Calu3 (cell line): ENCODE measurements around the gene SND1. TPM values are rescaled to one million over a fixed set of nuclear protein-coding genes. Genes with fewer than 3 reads are reported as not detected.

ENCODE experiments used
- BruUV-seq: library from RNA; stranded (reverse); fragments of 400-500 nt; replicated peaks from 2 replicates; lab custom pipeline; 2021; lab: Mats Ljungman, UMichigan
- CTCF ChIA-PET: fragments of 300-600 bp; sonication (Branson Sonifier 250); formaldehyde crosslinking; loops from one replicate; lab custom pipeline; 2022; ENCODE audit warnings: antibody characterized with exemption; lab: Charles Lee
- DNase-seq: peaks from one replicate; pipeline ENCODE4 v3.0.0; 2022
- H3K27ac Mint-ChIP-seq: one replicate; pipeline ENCODE4 v1.8.0; 2022; ENCODE audit warnings: mixed read lengths; ENCODE audit not compliant: unreplicated experiment
- H3K27me3 Mint-ChIP-seq: one replicate; pipeline ENCODE4 v1.8.0; 2022; ENCODE audit warnings: mixed read lengths; ENCODE audit not compliant: unreplicated experiment
- H3K36me3 Mint-ChIP-seq: one replicate; pipeline ENCODE4 v1.8.0; 2022; ENCODE audit warnings: mild to moderate bottlenecking, moderate library complexity, mixed read lengths; ENCODE audit not compliant: insufficient read depth, unreplicated experiment
- H3K4me1 Mint-ChIP-seq: one replicate; pipeline ENCODE4 v1.8.0; 2022; ENCODE audit warnings: mild to moderate bottlenecking, low read depth, mixed read lengths; ENCODE audit not compliant: unreplicated experiment
- H3K4me3 Mint-ChIP-seq: one replicate; pipeline ENCODE4 v1.8.0; 2022; ENCODE audit warnings: mild to moderate bottlenecking, low read depth, moderate library complexity, mixed read lengths; ENCODE audit not compliant: unreplicated experiment
- H3K9me3 Mint-ChIP-seq: one replicate; pipeline ENCODE4 v1.8.0; 2022; ENCODE audit warnings: low read depth, mixed read lengths; ENCODE audit not compliant: unreplicated experiment
- intact Hi-C: fragments of 100-400 bp; cut with micrococcal nuclease; formaldehyde crosslinking; loops from one replicate; pipeline ENCODE4 v1.10.0; 2022; ENCODE audit not compliant: unreplicated experiment
- total RNA-seq: library from RNA; stranded (reverse); gene quantifications from 2 replicates; pipeline ENCODE4 v1.2.3, GENCODE V29; 2022
- TF ChIP-seq, protein P1 (sequence below): fragments of 200-600 bp; IDR thresholded peaks from one replicate; pipeline ENCODE4 v1.8.0; 2022; ENCODE audit warnings: antibody characterized with exemption; ENCODE audit not compliant: unreplicated experiment

Gene SND1
- total RNA-seq, 1 experiment from 2014 or later = 205 TPM

DNA sequence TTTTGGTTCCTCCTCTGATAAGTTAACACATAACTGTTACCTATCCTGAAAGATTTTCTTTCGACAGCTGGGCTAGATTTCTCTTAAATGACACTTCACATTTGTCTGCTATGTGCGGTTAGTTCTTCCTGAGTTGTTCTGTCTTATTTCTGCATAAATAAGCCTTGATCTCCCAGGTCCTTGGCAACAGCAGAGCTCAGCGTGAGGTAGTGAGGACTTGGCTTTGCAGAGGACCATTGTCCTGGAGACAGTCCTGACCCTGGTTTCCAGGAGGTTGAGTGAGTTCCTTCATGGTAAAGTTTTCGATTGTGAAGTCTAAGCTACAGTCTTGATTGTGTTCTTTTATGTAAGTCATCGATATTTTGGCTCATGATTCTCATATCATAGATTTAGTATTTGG lies 23.7 kb downstream of the SND1 start:
- TF ChIP-seq, protein P1, sequence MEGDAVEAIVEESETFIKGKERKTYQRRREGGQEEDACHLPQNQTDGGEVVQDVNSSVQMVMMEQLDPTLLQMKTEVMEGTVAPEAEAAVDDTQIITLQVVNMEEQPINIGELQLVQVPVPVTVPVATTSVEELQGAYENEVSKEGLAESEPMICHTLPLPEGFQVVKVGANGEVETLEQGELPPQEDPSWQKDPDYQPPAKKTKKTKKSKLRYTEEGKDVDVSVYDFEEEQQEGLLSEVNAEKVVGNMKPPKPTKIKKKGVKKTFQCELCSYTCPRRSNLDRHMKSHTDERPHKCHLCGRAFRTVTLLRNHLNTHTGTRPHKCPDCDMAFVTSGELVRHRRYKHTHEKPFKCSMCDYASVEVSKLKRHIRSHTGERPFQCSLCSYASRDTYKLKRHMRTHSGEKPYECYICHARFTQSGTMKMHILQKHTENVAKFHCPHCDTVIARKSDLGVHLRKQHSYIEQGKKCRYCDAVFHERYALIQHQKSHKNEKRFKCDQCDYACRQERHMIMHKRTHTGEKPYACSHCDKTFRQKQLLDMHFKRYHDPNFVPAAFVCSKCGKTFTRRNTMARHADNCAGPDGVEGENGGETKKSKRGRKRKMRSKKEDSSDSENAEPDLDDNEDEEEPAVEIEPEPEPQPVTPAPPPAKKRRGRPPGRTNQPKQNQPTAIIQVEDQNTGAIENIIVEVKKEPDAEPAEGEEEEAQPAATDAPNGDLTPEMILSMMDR = no peak
- Mint-ChIP-seq H3K36me3 (peaks cover 13% of the 10 kb centered on the region), H3K4me3 (no peak overlapping the region), H3K4me1 (no peaks in the 10 kb centered on the region), H3K9me3 (peaks cover 8% of the 10 kb centered on the region), H3K27ac (no peak overlapping the region), H3K27me3 (no peaks in the 10 kb centered on the region)
- CTCF ChIA-PET = no interaction called here
- BruUV-seq = no TSS peak
- intact Hi-C loops = no loop called here
- no peak for DNase-seq

DNA sequence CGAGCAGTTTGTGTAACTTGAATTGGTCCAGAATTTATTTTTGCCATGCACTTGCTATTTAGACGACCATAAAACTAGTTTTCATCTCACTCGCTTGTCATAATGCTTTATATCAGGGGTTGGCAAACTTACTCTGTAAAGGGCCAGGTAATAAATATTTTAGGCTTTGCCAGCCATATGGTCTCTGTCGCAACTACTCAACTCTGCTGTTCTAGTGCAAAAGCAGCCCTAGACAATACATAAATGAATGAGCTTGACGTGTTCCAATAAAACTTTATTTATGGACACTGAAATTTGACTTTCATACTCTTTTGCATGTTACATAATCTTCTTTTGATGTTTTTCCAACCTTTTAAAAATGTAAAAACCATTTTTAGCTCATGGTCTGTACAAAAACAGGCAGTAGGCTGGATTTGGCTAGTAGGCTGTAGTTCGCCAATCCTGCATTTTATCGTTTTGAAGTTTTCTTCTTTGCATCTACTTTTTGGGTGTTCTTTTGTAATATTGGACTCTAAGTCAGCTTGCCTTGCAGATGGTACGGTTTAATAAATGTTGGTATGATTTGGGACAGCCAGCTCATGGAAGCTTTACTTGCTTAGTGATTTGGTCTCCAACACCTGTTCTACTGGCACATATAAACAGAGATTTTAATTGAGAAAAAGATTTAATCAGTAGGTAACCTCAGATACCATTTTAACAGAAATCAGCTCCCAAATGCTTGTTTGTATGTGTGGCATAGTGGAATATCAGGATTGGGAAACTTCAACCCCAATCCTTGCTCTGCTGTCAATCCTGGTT lies 25.6 kb downstream of the SND1 start:
- no peak overlapping the region for H3K4me3 Mint-ChIP-seq
- H3K27me3 Mint-ChIP-seq = no peaks in the 10 kb centered on the region
- H3K9me3 Mint-ChIP-seq = peaks cover 8% of the 10 kb centered on the region
- H3K27ac Mint-ChIP-seq = no peak overlapping the region
- TF ChIP-seq, protein P1 = no peak
- H3K4me1 Mint-ChIP-seq = no peaks in the 10 kb centered on the region
- BruUV-seq = no TSS peak
- H3K36me3 Mint-ChIP-seq = peaks cover 13% of the 10 kb centered on the region
- CTCF ChIA-PET = no interaction called here
- DNase-seq = no peak
- intact Hi-C loops = no loop called here

DNA sequence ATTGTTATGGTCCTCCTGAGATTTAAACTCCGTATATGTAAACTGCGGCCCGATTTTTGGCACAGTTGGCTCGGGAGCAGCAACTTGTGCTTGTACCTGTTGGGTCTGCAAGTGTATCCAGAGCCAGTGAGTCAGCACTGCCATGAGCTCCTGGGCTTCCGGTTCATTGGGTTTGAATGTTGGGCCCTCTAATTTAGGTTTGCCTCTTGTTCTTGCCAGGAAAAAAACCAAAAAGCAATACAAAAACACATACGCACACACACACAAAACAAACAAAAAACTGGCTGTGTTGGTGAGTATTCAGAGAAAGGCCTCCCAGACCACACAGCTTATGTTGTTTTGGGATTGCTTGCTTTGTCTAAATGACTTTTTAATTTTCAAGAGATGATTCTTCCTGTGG lies 26.3 kb downstream of the SND1 start:
- H3K27me3 Mint-ChIP-seq = no peaks in the 10 kb centered on the region
- peaks cover 8% of the 10 kb centered on the region for H3K9me3 Mint-ChIP-seq
- H3K27ac Mint-ChIP-seq = no peak overlapping the region
- H3K4me3 Mint-ChIP-seq = no peak overlapping the region
- intact Hi-C loops = no loop called here
- no TSS peak for BruUV-seq
- TF ChIP-seq, protein P1 = no peak
- CTCF ChIA-PET = no interaction called here
- H3K36me3 Mint-ChIP-seq = peaks cover 13% of the 10 kb centered on the region
- H3K4me1 Mint-ChIP-seq = no peaks in the 10 kb centered on the region
- DNase-seq = no peak

DNA sequence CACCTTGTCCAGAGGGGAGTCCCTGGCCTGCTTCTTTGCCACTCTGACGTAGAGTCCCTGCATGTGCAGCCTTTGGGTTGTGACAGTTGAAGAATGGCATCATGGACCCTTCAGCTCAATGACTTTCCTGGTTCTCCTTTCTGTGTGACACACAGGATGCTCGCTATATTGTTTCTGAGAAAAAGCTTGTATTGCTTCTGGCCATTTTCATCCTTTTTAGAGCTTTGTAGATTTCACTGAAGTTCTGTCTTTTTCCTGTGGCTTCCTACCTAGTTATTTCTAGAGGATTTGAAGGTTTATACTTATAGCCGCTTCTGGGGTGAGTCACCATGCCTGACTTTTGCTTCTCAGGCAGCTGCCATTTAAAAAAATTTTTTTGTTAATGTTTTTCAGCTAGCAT lies 27.0 kb downstream of the SND1 start:
- intact Hi-C loops = no loop called here
- no peak overlapping the region for H3K27ac Mint-ChIP-seq
- H3K9me3 Mint-ChIP-seq = peaks cover 8% of the 10 kb centered on the region
- BruUV-seq = no TSS peak
- TF ChIP-seq, protein P1 = no peak
- H3K27me3 Mint-ChIP-seq = no peaks in the 10 kb centered on the region
- no peak for DNase-seq
- peaks cover 13% of the 10 kb centered on the region for H3K36me3 Mint-ChIP-seq
- H3K4me1 Mint-ChIP-seq = no peaks in the 10 kb centered on the region
- H3K4me3 Mint-ChIP-seq = no peak overlapping the region
- CTCF ChIA-PET = no interaction called here
